OCI-M2 (cell line): ENCODE data around the gene NALCN.
A peak's percentile ranks its signal among the peaks of the same experiment; 100 is the strongest.

ENCODE experiments used
- DNase-seq: peaks from one replicate; lab custom pipeline; 2025; ENCODE audit not compliant: unreplicated experiment; lab: John Stamatoyannopoulos, UW

NALCN gene

DNA sequence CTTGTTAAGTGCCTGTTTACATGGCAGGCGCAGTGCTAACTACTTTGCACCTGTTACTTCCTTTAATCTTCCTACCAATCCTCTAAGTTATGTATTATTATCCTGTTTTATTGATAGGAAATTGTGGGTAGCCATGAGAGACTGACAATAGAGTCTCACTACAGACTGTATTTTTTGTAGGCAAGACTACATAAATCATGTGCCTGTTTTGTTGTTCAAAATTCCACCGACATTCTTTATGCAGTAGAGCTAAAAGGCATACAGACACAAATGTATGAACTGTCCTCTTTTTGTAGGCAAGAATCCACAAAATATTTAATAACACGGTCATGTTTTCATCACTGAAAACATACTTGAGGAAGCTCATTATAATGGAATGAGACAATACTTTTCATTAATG lies 205.5 kb downstream of the NALCN start:
- no peak for DNase-seq

DNA sequence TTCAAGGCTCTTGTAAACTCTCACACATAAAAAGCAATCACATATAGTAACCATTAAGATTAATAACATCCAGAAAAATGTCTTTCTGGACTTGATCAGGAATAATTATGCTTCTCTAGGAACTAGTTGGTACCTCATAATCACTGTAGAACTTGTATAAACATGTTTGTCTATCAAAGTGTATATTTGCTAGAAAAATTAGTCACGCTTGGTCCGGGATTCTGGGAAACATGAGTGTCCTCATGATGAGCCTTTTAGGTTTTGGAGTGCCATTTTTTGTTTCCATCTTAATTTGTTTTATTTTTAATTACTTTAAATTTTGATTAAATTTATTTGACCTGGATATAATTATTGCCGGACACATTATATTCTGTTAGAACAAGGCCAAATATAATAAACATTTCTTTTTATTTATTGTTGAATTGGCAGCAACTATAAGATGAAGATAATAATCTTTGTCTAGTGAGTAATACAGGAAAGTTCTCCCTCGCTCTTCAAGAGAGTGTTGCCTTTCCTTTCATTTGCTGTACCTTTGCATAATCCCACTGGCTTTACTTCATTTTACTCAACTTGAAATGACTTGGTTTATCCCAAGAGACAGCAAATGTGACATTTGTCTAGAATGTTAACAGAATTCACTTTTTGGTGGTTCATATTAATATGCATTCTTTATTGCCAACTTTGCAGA lies 207.0 kb downstream of the NALCN start:
- no peak for DNase-seq

DNA sequence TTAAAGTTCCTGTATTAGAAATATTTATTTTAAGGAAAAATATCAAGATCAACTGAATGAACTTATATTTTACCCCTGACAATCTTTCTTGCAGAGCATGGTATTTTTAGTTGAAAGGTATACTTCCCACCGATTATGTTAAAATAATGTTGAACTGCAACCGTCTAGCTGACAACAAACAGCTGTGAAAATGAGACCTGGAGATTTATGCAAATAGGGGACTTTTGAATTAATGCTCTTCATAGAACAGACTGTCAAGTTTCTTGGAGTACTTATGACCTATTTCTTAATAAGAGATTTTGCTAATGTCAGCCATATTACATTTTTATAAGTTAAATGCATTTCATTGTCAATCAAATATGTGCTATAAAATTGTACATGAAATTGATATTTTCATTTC lies 210.9 kb downstream of the NALCN start:
- no peak for DNase-seq

DNA sequence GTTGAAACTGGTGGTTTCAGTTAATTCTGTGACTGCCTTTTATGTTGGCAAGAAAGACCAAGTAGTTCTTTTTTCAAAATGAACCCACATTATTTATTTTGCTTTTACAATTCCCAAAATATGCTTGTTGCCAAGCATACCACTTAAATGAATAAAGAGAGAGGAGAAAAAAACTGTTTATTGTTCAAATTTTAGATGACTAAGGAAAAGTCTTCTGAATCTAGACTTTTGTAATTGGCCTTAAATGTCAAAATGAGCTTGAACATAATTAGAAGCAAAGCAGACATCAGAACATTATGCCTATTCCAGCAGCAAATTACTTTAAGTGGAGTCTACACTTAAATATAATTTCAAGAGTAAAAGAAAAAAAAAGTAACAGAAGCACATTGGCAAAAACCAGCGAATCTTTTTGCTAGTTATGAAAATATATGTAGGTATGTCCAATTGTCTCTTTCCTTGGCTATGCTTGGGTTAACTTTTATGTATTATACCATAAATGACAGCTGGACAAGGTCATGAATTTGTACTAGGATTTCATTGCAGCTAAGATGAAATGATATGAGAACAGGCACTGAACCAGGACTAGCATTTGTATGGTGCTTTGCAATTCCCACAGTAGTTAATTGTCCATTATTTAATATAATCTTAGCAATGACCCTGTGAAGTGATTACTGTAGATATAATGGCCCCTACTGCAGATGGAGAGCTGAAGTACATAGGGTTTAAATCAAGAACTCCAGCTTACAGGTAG lies 211.9 kb downstream of the NALCN start:
- no peak for DNase-seq

DNA sequence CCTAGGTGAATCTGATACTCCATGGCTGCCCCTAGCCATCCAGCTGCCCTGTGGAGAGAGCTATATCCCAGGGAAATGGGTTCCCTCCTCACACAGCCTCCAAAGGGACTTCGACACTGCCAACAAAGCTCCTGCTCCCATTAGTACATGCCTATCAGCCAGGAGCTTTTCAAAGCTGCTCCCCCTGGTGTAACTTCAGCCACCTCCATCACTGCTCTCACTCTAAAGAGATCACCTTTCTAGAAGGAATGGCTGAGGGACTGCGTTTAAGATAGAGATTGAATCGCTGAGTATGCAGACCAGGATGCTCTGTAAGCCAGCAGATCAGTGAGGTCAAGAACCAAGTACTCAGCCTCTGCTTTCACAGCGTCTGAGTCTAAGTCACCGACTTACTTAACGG lies 213.7 kb downstream of the NALCN start:
- DNase-seq, result no peak

DNA sequence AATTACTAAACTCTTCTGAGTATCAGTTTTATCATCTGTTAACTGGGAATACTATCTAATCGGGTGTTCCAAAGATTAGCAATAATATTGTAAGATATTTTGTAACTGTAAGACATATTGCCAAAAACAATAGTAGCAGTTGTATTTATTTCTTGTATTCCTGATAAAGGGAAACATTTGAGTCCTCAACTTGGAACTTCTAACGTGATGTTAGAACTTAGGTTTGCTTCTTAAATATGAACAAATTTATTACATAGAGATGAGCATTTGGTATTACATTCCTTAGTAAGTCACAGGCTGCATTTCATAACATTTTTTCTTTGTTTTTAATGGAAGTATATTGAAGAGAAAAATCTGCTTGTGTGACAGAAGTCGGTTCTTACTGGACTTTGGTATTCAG lies 225.3 kb downstream of the NALCN start:
- no peak for DNase-seq

DNA sequence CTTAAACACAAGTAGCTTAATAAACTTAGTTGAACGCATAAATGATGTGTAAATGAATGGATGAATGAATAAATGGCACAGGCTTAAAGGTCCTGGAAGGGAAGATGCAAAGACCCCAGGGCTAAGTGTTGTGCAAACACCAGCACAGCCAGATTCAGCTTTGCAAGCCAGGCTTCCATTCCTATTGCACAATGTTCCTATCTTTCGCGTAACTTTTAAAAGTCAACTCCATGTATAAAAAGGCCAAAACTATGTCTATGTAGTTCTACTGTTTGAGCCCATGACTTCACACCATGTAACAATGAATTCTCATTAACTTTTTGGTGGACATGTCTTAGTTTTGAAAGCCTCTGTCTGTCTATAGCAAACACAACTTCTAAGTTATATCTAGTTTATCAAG lies 226.0 kb downstream of the NALCN start:
- no peak for DNase-seq

DNA sequence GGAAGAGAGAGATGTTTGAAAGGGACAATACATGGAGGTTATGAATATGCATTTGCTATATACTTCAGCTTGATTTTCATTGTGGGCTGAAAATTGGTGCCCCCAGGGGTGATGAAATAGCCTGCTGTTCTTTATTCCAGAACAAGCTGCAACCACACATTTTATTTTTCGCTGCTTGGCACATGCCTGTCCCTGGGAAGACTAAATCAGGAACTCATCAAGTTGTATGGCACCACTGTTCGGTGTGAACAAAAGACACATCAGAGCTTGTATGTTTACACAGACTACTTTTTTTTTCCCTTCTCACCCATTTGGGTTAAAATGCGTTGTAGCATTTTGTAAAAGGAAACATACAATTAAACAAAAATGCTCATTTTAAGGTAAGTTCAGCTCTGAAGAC lies 230.7 kb downstream of the NALCN start:
- DNase-seq, result no peak

DNA sequence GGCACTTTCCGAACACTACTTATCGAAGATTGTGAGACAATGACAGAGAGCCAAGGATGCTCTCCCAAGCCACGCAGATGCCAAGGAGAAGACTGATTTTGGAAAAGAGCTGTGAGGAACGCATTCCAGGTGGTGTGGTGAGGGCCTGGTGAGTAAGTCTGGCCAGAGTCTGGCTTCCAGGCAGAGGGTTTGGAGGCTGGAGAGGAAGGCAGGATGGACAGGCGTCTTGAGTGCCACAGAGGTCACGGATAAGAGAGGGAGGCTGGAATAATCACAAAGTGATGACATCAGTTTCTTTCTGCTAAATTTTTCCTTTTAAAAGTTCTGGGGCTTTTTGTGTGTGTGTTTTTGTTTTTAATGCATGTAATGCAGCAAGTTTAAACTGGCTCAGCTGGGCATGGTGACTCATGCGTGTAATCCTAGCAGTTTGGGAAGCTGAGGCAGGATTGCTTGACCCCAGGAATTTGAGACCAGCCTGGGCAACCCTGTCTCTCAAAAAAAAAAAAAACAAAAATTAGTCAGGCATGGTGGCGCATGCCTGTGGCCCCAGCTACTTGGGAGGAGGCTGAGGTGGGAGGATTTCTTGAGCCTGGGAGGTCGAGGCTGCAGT lies 235.1 kb downstream of the NALCN start:
- no peak for DNase-seq

DNA sequence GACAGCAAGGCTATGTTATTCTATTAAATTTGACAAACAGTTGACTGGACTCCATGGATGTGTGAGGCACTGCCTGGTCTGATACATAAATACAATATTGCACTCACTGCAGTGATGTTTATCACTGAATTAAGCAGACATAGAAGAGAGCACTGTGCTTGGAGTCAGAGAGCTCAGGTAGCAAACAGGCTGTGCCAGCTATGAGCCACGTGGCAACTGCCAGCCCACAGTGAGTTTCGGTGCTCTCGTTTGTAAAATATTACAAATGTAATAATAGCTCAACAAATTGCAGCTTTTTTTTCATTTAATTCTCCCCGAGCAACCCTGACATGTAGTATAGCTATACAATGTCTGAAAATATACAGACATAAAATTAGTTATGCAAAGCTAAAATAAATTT lies 237.3 kb downstream of the NALCN start:
- DNase-seq, result no peak

DNA sequence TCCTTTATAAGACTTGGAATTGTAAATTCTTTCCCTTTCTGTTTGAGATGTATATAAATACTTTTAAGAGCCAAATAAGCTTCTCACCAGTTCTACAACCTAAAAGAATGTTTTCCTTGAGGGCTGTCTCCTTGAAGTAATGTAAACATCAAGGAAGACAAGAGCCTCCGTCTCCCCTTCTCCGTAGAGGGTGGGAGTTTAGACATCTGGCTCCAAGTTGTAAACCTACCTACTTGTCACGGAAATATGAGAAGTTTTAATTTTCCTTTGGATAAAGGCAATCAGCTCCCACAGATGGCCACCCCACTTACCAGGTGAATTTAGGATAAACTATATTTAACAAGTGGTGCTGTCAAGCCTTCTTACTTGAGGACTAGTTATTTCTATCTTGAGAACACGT lies 237.9 kb downstream of the NALCN start:
- no peak for DNase-seq

DNA sequence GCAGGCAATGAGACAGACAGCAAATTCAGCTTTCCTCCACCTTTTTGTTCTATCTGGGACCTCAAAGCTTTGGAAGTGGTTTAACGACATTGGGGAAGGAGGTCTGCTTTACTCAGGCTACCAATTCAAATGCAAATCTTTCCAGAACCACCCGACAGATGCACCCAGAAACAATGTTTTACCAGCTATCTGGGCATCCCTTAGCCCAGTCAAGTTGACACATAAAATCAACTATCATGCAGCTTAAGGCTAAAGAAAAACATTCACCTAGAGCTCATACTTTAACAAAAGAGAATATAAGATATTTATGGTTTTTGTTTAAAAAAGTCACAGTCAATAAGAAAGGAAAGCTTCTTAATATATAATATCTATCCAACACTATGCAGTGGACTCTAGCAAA lies 246.0 kb downstream of the NALCN start:
- no peak for DNase-seq

DNA sequence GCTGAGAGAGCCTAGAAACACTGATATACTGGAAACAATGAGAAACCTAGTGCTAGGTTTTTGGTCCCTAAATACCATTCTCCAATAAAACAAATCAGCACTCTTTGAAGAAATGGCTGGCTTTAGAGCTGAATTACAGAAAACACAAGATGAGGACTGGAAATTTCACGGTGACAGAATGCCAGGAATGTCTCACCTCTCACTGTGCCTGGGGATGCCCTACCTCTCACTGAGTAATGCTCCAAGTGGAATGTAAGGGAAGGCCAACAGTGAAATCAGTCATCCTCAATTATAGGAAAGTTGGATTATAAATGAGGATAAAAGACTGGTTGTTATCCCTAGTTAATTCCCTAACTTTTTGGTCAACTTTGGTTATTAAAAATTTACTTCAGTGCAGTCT lies 259.0 kb downstream of the NALCN start:
- DNase-seq, result no peak

DNA sequence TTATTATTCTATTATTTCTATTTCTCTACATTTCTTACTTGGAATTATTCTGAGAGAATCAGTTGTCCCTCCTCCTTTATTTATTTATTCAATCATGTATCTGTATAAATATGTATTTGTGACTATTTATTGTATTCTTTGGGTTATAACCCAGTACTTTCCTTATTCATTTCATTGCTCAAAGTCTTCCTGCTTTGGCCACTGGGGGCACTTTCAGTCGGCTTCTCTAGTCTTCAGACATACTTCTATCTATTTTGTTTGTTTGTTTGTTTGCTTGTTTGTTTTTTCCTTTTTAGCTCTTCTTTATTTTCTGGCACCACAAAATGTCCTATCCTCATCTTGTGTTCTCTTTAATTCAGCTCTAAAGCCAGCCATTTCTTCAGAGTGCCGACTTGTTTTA lies 260.4 kb downstream of the NALCN start:
- no peak for DNase-seq

DNA sequence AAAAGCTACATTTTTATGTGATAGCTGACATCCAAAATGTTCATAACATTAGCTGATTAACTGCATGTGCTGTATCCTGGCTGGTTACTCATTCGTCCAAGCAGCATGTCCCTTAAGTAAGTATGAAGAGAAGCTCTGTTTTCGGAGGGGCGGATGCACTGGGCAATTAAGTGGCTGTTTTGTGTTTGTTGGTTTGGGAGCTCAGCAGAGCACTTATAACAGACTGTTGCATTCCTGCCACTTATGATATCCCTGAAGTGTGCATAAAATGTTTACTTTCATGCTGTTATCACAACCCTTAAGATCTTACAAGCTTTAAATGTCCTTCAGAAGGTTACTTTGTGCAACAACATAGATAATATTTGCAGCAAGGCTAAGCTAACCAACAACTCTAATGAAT lies 264.1 kb downstream of the NALCN start:
- DNase-seq, result no peak

DNA sequence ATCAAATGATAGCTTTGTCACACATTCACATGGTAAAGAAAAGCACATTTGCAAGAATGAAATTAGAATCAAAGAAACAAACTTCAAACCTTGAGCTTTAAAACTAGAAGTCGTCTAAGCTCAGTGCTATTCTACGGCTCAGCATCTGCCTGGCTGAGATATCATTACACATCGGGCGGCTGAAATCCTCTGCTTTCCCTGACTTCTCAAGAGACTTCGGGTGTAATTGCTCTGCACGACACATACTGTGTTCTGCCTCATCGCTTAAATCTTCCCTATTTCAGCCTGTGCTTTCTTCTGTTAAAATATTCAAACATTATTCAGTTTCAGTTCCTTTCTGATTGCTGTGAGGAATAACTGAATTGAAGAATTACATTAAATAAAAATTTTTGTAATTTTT lies 265.3 kb downstream of the NALCN start:
- no peak for DNase-seq

DNA sequence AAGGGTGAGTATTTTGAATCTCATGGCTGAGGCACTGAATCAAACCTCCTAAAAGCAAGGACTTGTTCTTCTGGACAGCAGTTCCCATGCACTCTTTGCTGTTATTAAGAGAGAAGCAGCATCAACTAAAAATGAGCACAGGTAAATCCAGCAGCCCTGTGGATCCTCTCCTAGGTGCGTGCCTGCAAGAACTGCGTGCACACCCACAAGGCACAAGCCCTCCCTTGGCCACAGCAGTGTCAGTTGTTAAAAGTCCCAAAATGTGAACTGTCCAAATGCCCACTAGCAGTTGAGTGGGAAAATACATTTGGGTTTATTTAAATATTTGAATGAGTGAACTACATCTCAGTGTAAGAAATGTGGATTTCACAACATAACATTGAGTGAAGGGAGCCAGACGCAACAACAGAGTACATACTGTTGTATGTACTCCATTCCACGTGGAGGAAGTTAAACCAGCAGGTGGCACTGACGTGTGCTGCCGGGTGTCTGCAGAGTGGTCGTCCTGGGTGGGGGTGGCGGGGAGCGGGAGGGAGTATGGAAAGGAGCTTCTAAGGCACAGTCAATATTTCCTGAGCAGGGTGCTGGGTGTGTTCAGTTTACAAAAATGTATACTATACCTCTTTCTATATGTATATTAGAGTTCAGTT lies 266.4 kb downstream of the NALCN start:
- DNase-seq, result no peak

DNA sequence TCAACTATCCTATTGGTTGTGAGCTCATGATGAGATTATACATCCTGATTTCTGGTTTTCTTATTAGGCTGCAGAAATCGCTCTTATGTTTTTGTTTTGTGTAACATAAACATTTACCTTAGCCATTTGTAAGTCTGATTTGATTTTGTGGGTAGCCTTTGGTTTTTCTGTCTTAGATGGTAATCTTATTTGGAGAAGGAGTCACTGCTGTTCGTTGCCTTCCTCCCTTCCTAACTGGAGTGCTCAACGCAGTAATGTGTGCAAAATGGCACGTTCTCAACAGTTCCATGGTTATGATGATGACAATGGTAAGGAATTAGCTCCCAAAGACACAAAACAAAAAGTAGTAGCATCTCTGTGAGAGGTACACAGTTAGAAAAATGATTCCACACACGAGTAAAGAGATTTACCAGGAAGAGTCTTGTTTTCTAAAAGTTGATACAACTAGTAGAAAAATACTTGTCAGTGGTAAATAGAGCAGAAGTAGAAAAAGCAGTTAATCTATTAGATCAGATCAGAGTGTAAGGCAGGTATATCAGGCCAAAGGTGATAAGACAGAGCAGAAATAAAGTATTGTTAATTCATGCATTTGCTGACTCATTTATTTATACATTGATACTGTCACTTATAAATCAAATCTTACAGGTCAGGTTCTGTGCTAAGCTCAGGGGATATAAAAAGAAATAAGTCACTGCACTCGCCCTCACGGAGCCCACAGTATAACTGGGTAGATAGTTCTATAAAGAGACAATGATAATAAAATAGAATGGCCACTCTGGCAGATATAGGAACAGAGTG lies 270.0 kb downstream of the NALCN start:
- DNase-seq, result no peak

DNA sequence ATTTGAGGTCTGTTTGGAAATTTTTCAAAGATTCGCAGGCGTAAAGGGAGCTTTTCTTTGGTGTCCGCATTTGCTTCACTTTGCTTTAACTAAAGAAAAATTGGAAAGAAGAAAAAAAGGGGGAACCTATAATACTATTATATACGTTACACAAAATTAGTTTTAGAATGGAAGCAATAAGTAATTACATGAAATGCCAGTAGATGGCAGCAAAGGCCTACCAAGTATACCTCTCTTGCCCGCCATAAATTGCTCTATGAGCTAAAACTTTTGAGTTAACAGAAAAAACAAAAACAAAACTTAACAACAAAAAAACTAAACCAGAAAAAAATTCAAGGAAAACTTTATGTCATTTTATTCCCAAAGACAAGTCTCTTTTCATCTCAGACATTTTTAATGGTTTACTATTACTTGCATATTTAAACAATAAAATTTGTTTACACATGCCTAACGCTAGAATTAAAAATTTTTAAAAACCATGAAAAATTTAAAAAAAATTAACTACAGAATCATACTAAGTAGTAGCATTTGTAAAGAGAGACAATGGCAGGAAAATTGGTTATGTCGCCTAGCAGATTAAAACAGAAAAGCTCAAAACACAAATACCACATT lies 271.4 kb downstream of the NALCN start:
- DNase-seq, result peak; percentile 3

DNA sequence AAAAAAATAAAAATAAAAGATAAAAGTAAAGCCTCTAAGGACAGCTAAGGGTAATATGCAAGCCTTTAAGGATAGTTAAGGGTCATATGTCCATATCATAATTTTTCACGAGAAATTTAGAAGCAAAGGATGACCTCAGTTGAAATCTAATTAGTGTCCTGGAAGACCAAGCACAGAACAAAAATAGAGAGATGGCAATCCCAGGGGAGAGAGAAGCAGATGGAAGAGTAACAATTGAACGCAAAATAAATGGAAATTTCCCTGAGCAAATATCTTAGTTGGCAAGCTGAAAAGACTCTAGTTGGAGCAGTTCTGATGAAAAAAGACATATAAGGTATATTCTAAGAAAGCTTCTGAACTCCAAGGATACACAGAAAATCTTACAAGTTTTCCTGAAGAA lies 275.4 kb downstream of the NALCN start:
- no peak for DNase-seq
